ENCODE measurements around the gene TRIM24.

The TRIM24 gene

GRCh38 chr7:138630059-138630610 is 170.1 kb downstream of the TRIM24 start:
- DNase-seq, result no peak

DNA sequence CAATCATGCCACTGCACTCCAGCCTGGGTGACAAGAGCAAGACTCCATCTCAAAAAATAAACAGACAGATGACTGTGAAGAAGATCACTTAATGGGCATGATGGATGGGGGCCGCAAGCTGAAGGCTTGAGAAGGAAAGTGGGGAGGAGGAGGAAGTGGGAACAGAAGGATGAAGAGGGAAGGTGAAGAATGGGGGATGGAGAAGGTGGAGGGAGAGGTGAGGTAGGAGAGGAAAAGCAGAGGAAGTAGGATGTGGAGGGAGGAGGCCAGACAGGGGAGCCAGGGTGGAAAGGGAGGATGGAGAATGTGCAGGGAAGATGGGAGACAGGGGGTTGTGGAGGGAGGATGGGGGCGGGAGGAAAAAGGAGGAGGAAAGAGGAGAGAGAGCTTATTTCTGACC is 172.3 kb downstream of the TRIM24 start:
- no peak for DNase-seq

GRCh38 chr7:138632826-138633602 is 173.0 kb downstream of the TRIM24 start:
- DNase-seq, result no peak

Measured in NCI-H2171 (cell line).